Gastroesophageal sphincter (tissue), 4 donors: ENCODE data around the gene ZCWPW1. TPM values are rescaled to one million over a fixed set of nuclear protein-coding genes. Genes with fewer than 3 reads are reported as not detected.
"Not testable (repeated sequence)": the region's sequence is repeated elsewhere in the genome, so short reads cannot be mapped to it uniquely, and the experiment has no call there.

ENCODE experiments used
- ATAC-seq: fragments of 150-250 bp; one replicate; pipeline ENCODE4 v1.9.1; 2016; ENCODE audit warnings: mild to moderate bottlenecking, moderate library complexity
- H3K27ac ChIP-seq, 4 donors: fragments of 200-600 bp; sonication (generic) in 3 of 4; 1 replicate in 3 of 4; 2 replicates in 1 of 4; pipeline ENCODE4 v1.5.1; 2016 to 2019
- H3K27me3 ChIP-seq: fragments of 200-600 bp; sonication (generic); one replicate; pipeline ENCODE4 v1.5.1; 2019
- H3K36me3 ChIP-seq, 2 donors: fragments of 200-600 bp; sonication (generic); one replicate each; pipeline ENCODE4 v1.5.1; 2019; ENCODE audit warnings: control low read depth in 1 of 2
- H3K4me1 ChIP-seq, 3 donors: fragments of 200-600 bp; sonication (generic); 1 replicate in 2 of 3; 2 replicates in 1 of 3; pipeline ENCODE4 v1.5.1; 2016 to 2019; ENCODE audit warnings: control low read depth in 2 of 3
- H3K4me3 ChIP-seq, 2 donors: fragments of 200-600 bp; sonication (generic); one replicate each; pipeline ENCODE4 v1.5.1; 2019; ENCODE audit warnings: mild to moderate bottlenecking in 1 of 2, moderate library complexity in 1 of 2
- H3K9me3 ChIP-seq, 3 donors: fragments of 200-600 bp; sonication (generic); one replicate each; pipeline ENCODE4 v1.5.1; 2017 to 2019; ENCODE audit warnings: control low read depth in 2 of 3
- CTCF ChIP-seq, 4 experiments: fragments of 200-600 bp in 2 of 4; fragments of 450-650 bp in 2 of 4; sonication (generic) in 1 of 4; IDR thresholded peaks; one replicate each; pipeline ENCODE4 v1.5.1; 2017 to 2019; ENCODE audit warnings: antibody characterized with exemption in 4 of 4, mild to moderate bottlenecking in 2 of 4, moderate library complexity in 2 of 4
- EP300 ChIP-seq: sonication (generic); formaldehyde crosslinking; IDR thresholded peaks from one replicate; pipeline ENCODE4 v1.6.1; 2017; ENCODE audit warnings: antibody characterized with exemption, mild to moderate bottlenecking
- POLR2A ChIP-seq, 2 donors: fragments of 450-650 bp; IDR thresholded peaks; one replicate each; pipeline ENCODE4 v1.6.1; 2017; ENCODE audit warnings: antibody characterized with exemption in 2 of 2, mild to moderate bottlenecking in 2 of 2, moderate library complexity in 1 of 2
- POLR2AphosphoS5 ChIP-seq: sonication (generic); formaldehyde crosslinking; IDR thresholded peaks from one replicate; pipeline ENCODE4 v1.6.1; 2017; ENCODE audit warnings: antibody characterized with exemption
- WGBS, 2 donors: methylation state at CpG; one replicate each; pipeline ENCODE4 v1.1.5; 2018; ENCODE audit warnings: low coverage in 1 of 2; 5-methylcytosine and 5-hydroxymethylcytosine counted together
- total RNA-seq, 4 donors: library from RNA; depleted of rRNA; stranded (reverse); fragments of >200 nt; gene quantifications; one replicate each; pipeline ENCODE4 v1.1.0, GENCODE V29; 2016

Gene ZCWPW1
- total RNA-seq, 4 donors from 2014 or later = 4.9 to 8.2 (median 5.8) TPM

DNA sequence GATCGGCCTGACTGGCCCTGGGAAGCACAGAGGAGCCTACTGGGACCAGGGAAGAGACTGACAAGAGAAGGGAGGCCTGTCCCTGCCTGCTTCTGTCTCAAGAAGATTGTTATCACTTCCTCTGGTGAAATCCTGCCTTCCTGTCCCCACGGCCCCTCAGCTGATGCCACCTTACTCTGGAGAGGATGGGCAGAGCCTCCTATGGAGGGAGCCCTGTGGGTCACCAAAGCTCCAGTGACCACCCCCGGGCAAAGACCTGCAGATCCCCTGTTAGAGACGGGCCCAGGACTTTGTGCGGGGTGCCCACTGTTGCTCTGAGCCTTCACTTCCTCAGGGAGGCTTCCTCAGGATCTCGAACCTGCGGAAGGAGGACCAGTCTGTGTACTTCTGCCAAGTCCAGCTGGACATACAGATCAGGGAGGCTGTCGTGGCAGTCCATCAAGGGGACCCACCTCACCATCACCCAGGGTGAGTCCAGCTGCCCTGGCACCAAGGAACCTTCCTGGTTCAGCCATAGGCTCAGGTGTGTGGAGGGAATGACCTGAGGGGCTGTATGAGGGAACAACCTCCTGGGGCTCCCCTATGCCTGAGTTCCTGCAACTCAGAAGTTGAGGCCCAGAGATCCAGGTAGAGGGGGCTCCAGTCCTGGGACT, 72.0 kb downstream of the ZCWPW1 start:
- Histone ChIP-seq H3K36me3 (peaks cover 4 to 100% of the 10 kb centered on the region in 2 donors), H3K9me3 (no peaks in the 10 kb centered on the region), H3K4me1 (no peaks in the 10 kb centered on the region), H3K27me3 (no peaks in the 10 kb centered on the region), H3K4me3 (no peak overlapping the region), H3K27ac (no peak overlapping the region)
- TF ChIP-seq EP300 (no peak), CTCF (IDR thresholded peaks at IDR 0.05) (no peak), POLR2AphosphoS5 (no peak), POLR2A (IDR thresholded peaks at IDR 0.05) (no peak)
- ATAC-seq = no peak
- WGBS, 2 donors = 92% methylated on average over 2 of the region's 8 CpGs; no CpG with 5 or more reads in 1 of the 2 donors

- H3K4me1 ChIP-seq = no peaks in the 10 kb centered on the region
- H3K4me3 ChIP-seq = no peak overlapping the region
- no peak for ATAC-seq
- H3K9me3 ChIP-seq = no peaks in the 10 kb centered on the region
- 40 to 60% methylated on average over 1 of the region's 6 CpGs for WGBS, 2 donors
- no peak overlapping the region for H3K27ac ChIP-seq
- peaks cover 0 to 100% of the 10 kb centered on the region in 2 donors for H3K36me3 ChIP-seq
- no peaks in the 10 kb centered on the region for H3K27me3 ChIP-seq
- TF ChIP-seq CTCF (IDR thresholded peaks at IDR 0.05) (no peak), POLR2A (IDR thresholded peaks at IDR 0.05) (no peak), POLR2AphosphoS5 (no peak), EP300 (no peak)
Observed at GRCh38 chr7:100353685-100354330, 74.7 kb downstream of the ZCWPW1 start.

GRCh38 chr7:100352984-100353684, 75.4 kb downstream of the ZCWPW1 start:
- no peak for TF ChIP-seq CTCF (IDR thresholded peaks at IDR 0.05)
- no peak for TF ChIP-seq POLR2AphosphoS5
- Histone ChIP-seq H3K9me3 (no peaks in the 10 kb centered on the region), H3K27ac (no peak overlapping the region), H3K27me3 (no peaks in the 10 kb centered on the region), H3K4me3 (no peak overlapping the region), H3K4me1 (peaks cover 0 to 3% (median 0%) of the 10 kb centered on the region in 3 donors), H3K36me3 (peaks cover 0 to 100% of the 10 kb centered on the region in 2 donors)
- ATAC-seq = no peak
- 60 to 80% methylated on average over 1 to 5 of the region's 16 CpGs for WGBS, 2 donors

DNA sequence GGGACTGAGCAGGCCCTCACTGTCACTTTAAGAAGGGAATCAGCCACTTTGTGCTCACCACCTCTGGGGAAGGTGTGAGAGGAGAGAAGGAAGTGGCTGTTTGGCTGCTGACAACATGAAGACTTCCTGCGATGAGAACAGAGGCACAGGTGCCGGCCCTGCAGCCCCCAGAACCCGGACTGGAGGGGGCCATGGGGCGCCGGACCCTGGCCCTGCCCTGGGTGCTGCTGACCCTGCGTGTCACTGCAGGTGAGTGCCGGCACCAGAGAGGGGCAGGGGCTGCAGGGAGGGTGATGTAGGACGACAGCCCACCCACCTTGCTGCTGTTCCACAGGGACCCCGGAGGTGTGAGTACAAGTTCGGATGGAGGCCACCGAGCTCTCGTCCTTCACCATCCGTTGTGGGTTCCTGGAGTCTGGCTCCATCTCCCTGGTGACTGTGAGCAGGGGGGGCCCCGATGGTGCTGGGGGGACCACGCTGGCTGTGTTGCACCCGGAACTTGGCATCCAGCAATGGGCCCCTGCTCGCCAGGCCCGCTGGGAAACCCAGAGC, 76.2 kb downstream of the ZCWPW1 start:
- H3K4me1 ChIP-seq, H3K27me3 ChIP-seq, ATAC-seq, H3K9me3 ChIP-seq, H3K27ac ChIP-seq, H3K4me3 ChIP-seq: not testable (repeated sequence)
- WGBS, 2 donors = 80% methylated on average over 1 of the region's 18 CpGs; no CpG with 5 or more reads in 1 of the 2 donors
- peaks cover 0 to 100% of the 10 kb centered on the region in 2 donors for H3K36me3 ChIP-seq

DNA sequence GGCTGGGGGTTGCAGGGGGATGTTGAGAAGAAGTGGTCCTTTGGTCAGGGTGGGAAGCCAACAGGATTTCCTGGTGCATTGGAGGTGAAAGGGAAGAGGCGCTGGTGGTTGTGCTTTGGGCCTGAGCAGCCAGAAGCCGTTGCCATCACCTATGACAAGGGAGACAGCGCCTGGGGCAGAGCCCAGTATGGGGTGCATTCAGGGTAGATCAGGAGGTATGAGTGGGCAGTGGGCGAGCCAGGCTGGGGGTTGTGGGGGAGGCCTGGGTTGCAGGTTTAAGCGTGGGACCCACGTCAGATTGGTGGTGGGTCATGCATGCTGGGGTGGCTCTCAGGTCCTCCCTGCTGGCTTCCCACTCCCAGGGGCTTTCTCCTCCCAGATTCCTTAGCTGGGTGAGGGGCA, 76.8 kb downstream of the ZCWPW1 start:
- Histone ChIP-seq H3K9me3 (no peaks in the 10 kb centered on the region), H3K27ac (no peak overlapping the region), H3K27me3 (no peaks in the 10 kb centered on the region), H3K4me3 (no peak overlapping the region), H3K36me3 (peaks cover 0 to 100% of the 10 kb centered on the region in 2 donors), H3K4me1 (peaks cover 0 to 8% (median 0%) of the 10 kb centered on the region in 3 donors)
- ATAC-seq = no peak
- TF ChIP-seq EP300 (no peak), POLR2A (IDR thresholded peaks at IDR 0.05) (no peak), POLR2AphosphoS5 (no peak), CTCF (IDR thresholded peaks at IDR 0.05) (no peak)
- WGBS, 2 donors = 90% methylated on average over 2 of the region's 6 CpGs; no CpG with 5 or more reads in 1 of the 2 donors
